DMS153 (cell line): ENCODE results near the gene ZACN.

ENCODE experiments used
- DNase-seq: peaks from one replicate; lab custom pipeline; 2025; lab: John Stamatoyannopoulos, UW

The ZACN gene

GRCh38 chr17:76131692-76132573 is 53.0 kb downstream of the ZACN start:
- peak; percentile 90 for DNase-seq
